Measurements from ENCODE around the gene ENGASE. TPM values are rescaled to one million over a fixed set of nuclear protein-coding genes. Genes with fewer than 3 reads are reported as not detected.

ENGASE gene
- total RNA-seq, 1 donor from 2014 or later: 72.6 TPM

GRCh38 chr17:79045001-79045729 lies 29.5 kb upstream of the ENGASE start:
- H3K27ac Mint-ChIP-seq: no peak overlapping the region
- no peak for DNase-seq (ENCODE audit: extremely low spot score, unreplicated experiment)
- no peak for TF ChIP-seq CTCF (conservative IDR thresholded peaks at IDR 0.05)
- no peaks in the 10 kb centered on the region for H3K36me3 Mint-ChIP-seq
- no peaks in the 10 kb centered on the region for H3K9me3 Mint-ChIP-seq
- H3K4me1 Mint-ChIP-seq (ENCODE audit: unreplicated experiment): peaks cover 10% of the 10 kb centered on the region
- no peak overlapping the region for H3K4me3 Mint-ChIP-seq
- H3K27me3 Mint-ChIP-seq: peaks cover 18% of the 10 kb centered on the region

- Mint-ChIP-seq H3K9me3 (no peaks in the 10 kb centered on the region), H3K27me3 (peaks cover 18% of the 10 kb centered on the region), H3K4me3 (peak overlapping the region; percentile 20), H3K27ac (peak overlapping the region; percentile 40), H3K4me1 (ENCODE audit: unreplicated experiment) (peaks cover 10% of the 10 kb centered on the region), H3K36me3 (no peaks in the 10 kb centered on the region)
- peak; percentile 91 for TF ChIP-seq CTCF (conservative IDR thresholded peaks at IDR 0.05)
- DNase-seq (ENCODE audit: extremely low spot score, unreplicated experiment): no peak
Measured at GRCh38 chr17:79045842-79046196, 28.8 kb upstream of the ENGASE start.

DNA sequence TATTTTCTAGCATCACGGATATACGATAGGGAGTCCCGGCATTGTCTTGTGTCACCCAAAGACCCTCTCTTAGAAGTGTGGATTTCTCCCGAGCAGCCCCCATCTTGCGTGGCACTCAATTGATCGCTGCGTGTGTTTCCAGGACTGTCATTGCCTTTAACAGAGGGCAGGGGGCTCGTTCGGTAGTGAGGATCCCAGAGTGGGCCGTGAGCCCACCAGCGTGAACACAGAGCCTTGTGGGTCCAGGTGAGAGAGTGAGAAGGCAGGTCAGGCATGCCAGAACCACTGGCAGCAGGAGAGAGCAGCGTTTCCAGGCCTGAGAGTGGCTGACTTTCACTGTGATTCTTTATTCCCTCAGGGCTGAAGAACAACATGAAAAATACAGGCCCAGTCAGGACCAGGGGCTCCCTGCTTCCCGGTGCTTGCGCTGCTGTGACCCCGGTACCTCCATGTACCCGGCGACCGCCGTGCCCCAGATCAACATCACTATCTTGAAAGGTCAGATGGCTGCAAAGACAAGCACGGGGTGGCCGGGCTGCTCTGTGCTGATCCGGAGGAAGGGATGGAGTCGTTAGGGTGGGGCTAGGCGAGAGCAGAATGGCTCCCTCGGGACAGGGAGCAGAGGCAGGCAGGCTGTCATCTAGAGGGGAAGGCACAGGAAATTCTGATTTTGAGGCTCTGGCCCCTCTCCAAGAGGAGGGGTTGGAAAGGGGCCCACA lies 28.3 kb upstream of the ENGASE start:
- peaks cover 18% of the 10 kb centered on the region for H3K27me3 Mint-ChIP-seq
- H3K36me3 Mint-ChIP-seq: no peaks in the 10 kb centered on the region
- peak overlapping the region; percentile 20 for H3K4me3 Mint-ChIP-seq
- TF ChIP-seq CTCF (conservative IDR thresholded peaks at IDR 0.05): no peak
- no peak for DNase-seq (ENCODE audit: extremely low spot score, unreplicated experiment)
- H3K4me1 Mint-ChIP-seq (ENCODE audit: unreplicated experiment): peaks cover 10% of the 10 kb centered on the region
- peak overlapping the region; percentile 40 for H3K27ac Mint-ChIP-seq
- no peaks in the 10 kb centered on the region for H3K9me3 Mint-ChIP-seq

- no peak for DNase-seq (ENCODE audit: extremely low spot score, unreplicated experiment)
- H3K4me1 Mint-ChIP-seq (ENCODE audit: unreplicated experiment): peaks cover 10% of the 10 kb centered on the region
- H3K4me3 Mint-ChIP-seq: no peak overlapping the region
- TF ChIP-seq CTCF (conservative IDR thresholded peaks at IDR 0.05): no peak
- H3K27ac Mint-ChIP-seq: no peak overlapping the region
- no peaks in the 10 kb centered on the region for H3K36me3 Mint-ChIP-seq
- H3K27me3 Mint-ChIP-seq: peaks cover 20% of the 10 kb centered on the region
- H3K9me3 Mint-ChIP-seq: no peaks in the 10 kb centered on the region
Measured at GRCh38 chr17:79046916-79047280, 27.7 kb upstream of the ENGASE start.

- DNase-seq (ENCODE audit: extremely low spot score, unreplicated experiment): no peak
- Mint-ChIP-seq H3K4me1 (ENCODE audit: unreplicated experiment) (peaks cover 10% of the 10 kb centered on the region), H3K4me3 (no peak overlapping the region), H3K27ac (no peak overlapping the region), H3K9me3 (no peaks in the 10 kb centered on the region), H3K27me3 (peaks cover 21% of the 10 kb centered on the region), H3K36me3 (no peaks in the 10 kb centered on the region)
- no peak for TF ChIP-seq CTCF (conservative IDR thresholded peaks at IDR 0.05)
Measured at GRCh38 chr17:79047291-79047920, 27.2 kb upstream of the ENGASE start.
